K562 (cell line): ENCODE measurements around the gene FBLIM1. TPM values are rescaled to one million over a fixed set of nuclear protein-coding genes. Genes with fewer than 3 reads are reported as not detected.
A peak's percentile ranks its signal among the peaks of the same experiment; 100 is the strongest.

Experiments
- ATAC-seq: fragments of 200-7000 bp; cut with Tn5 transposase; 3 replicates; pipeline ENCODE4 v1.9.1; 2020; ENCODE audit warnings: moderate library complexity
- BruUV-seq: library from RNA; stranded (reverse); fragments of 400-500 nt; replicated peaks from 2 replicates; lab custom pipeline; 2021; lab: Mats Ljungman, UMichigan
- CTCF ChIA-PET: fragments of 300-600 bp; formaldehyde crosslinking; extraction: SDS; loops from one replicate; lab custom pipeline; 2021; ENCODE audit warnings: low intra/inter-chr PET ratio; lab: Yijun Ruan, JAX
- POLR2A ChIA-PET: fragments of 300-600, 350-650 bp; sonication (Branson Sonifier 250); formaldehyde crosslinking; extraction: SDS; loops from one replicate; lab custom pipeline; 2021; ENCODE audit warnings: antibody characterized with exemption, inconsistent platforms; lab: Yijun Ruan, JAX
- DNase-seq, 4 experiments: peaks; one replicate each; pipeline versions ENCODE4 v3.0.0 to v3.0.0-alpha.2; 2011 to 2018; ENCODE audit warnings: low spot score in 3 of 4, mixed read lengths in 3 of 4; ENCODE audit errors: extremely low read depth in 1 of 4
- FAIRE-seq: peaks from 2 replicates; lab custom pipeline; 2011; peaks lifted over from hg19 to GRCh38; lab: Jason Lieb, UNC
- H2AFZ ChIP-seq: 2 replicates; pipeline ENCODE4 v1.6.0; 2011; ENCODE audit warnings: low read depth, low read length, control low read depth, inconsistent platforms
- H3K27ac ChIP-seq: fragments of 200-600 bp; 3 replicates; pipeline ENCODE4 v1.8.0; 2011; ENCODE audit warnings: low read depth, mild to moderate bottlenecking, control low read depth, inconsistent platforms, low read length, moderate library complexity, mixed read lengths; ENCODE audit errors: extremely low read depth
- H3K27me3 ChIP-seq, 2 experiments: fragments of 300-600 bp in 1 of 2; 2 replicates in 1 of 2; 3 replicates in 1 of 2; pipeline versions ENCODE4 v1.6.0 to v1.8.0; 2011; ENCODE audit warnings: inconsistent platforms in 2 of 2, low read length in 2 of 2, mild to moderate bottlenecking in 1 of 2, mixed read lengths in 1 of 2, moderate library complexity in 1 of 2; ENCODE audit not compliant: control insufficient read depth in 2 of 2, insufficient read depth in 2 of 2
- H3K36me3 ChIP-seq: fragments of 300-600 bp; 3 replicates; pipeline ENCODE4 v1.8.0; 2011; ENCODE audit warnings: mild to moderate bottlenecking, low read length, inconsistent platforms; ENCODE audit not compliant: control insufficient read depth, insufficient read depth
- H3K4me1 ChIP-seq, 2 experiments: fragments of 200-600 bp in 1 of 2; replicated peaks in 1 of 2; 2 replicates in 1 of 2; 3 replicates in 1 of 2; pipeline versions ENCODE4 v1.5.1 to v1.8.0; 2011; ENCODE audit warnings: inconsistent platforms in 2 of 2, low read length in 2 of 2, mild to moderate bottlenecking in 1 of 2, mixed read lengths in 1 of 2, moderate library complexity in 1 of 2; ENCODE audit not compliant: control insufficient read depth in 2 of 2, insufficient read depth in 2 of 2
- H3K4me2 ChIP-seq: 2 replicates; pipeline ENCODE4 v1.6.1; 2011; ENCODE audit warnings: low read length, control low read depth, inconsistent platforms, mixed read lengths; ENCODE audit not compliant: insufficient read depth
- H3K4me3 ChIP-seq: fragments of 200-600 bp; sonication (generic), shearing (Covaris generic); 2 replicates; pipeline ENCODE4 v1.5.1; 2016; ENCODE audit warnings: control low read depth, inconsistent platforms
- H3K79me2 ChIP-seq: fragments of 200-600 bp; 3 replicates; pipeline ENCODE4 v1.8.0; 2011; ENCODE audit warnings: low read length, inconsistent platforms; ENCODE audit not compliant: control insufficient read depth, insufficient read depth
- H3K9ac ChIP-seq, 2 experiments: 2 replicates each; pipeline versions ENCODE4 v1.6.0 to v1.6.1; 2011; ENCODE audit warnings: low read depth in 2 of 2, low read length in 2 of 2, control low read depth in 1 of 2, inconsistent platforms in 1 of 2, mild to moderate bottlenecking in 1 of 2, mixed read lengths in 1 of 2; ENCODE audit not compliant: insufficient read depth in 1 of 2
- H3K9me1 ChIP-seq: one replicate; pipeline ENCODE4 v1.6.0; 2011; ENCODE audit warnings: inconsistent platforms, mild to moderate bottlenecking, low read length, moderate library complexity; ENCODE audit not compliant: control insufficient read depth, insufficient read depth
- H3K9me3 ChIP-seq: replicated peaks from 2 replicates; pipeline ENCODE4 v1.5.1; 2011; ENCODE audit warnings: low read depth, low read length, inconsistent platforms; ENCODE audit not compliant: control insufficient read depth, insufficient read depth
- H4K20me1 ChIP-seq: replicated peaks from 2 replicates; pipeline ENCODE4 v1.6.1; 2011; ENCODE audit warnings: low read length, inconsistent platforms, mixed read lengths; ENCODE audit not compliant: control insufficient read depth, insufficient read depth
- ADNP ChIP-seq: fragments of 200-800 bp; sonication (Bioruptor generic); IDR thresholded peaks from 2 replicates; pipeline ENCODE4 v1.6.1; 2016; ENCODE audit warnings: missing genetic modification characterization, missing compliant biosample characterization
- BCOR ChIP-seq: fragments of 450-650 bp; IDR thresholded peaks from 2 replicates; pipeline ENCODE4 v1.6.1; 2016
- BRF1 ChIP-seq: IDR thresholded peaks from 3 replicates; pipeline ENCODE4 v1.6.1; 2011; ENCODE audit warnings: borderline replicate concordance, mild to moderate bottlenecking; ENCODE audit not compliant: insufficient read length; ENCODE audit errors: extremely low read depth
- CLOCK ChIP-seq: fragments of 250-450 bp; sonication (Bioruptor Pico); IDR thresholded peaks from 2 replicates; pipeline ENCODE4 v1.4.0; 2020; ENCODE audit warnings: mild to moderate bottlenecking, moderate library complexity, borderline replicate concordance
- DNMT1 ChIP-seq: fragments of 450-650 bp; IDR thresholded peaks from 2 replicates; pipeline ENCODE4 v1.6.1; 2016; ENCODE audit warnings: antibody characterized with exemption, mild to moderate bottlenecking
- FOXK1 ChIP-seq: sonication (generic); formaldehyde crosslinking; IDR thresholded peaks from 2 replicates; pipeline ENCODE4 v1.8.0; 2022; ENCODE audit warnings: missing genetic modification reagents, mild to moderate bottlenecking, borderline replicate concordance
- GATA2 ChIP-seq: sonication (generic); formaldehyde crosslinking; IDR thresholded peaks from 2 replicates; pipeline ENCODE4 v1.4.0; 2020; ENCODE audit warnings: mild to moderate bottlenecking, missing genetic modification reagents
- KDM1A ChIP-seq, 2 experiments: fragments of 450-650 bp; IDR thresholded peaks; 2 replicates each; pipeline ENCODE4 v1.6.1; 2016; ENCODE audit warnings: mild to moderate bottlenecking in 2 of 2
- RBM25 ChIP-seq: fragments of 200-400 bp; formaldehyde crosslinking; IDR thresholded peaks from 2 replicates; pipeline ENCODE4 v1.6.1; 2018; ENCODE audit warnings: low read length, low read depth, moderate library complexity; ENCODE audit not compliant: severe bottlenecking
- ZNF121 ChIP-seq: sonication (generic); formaldehyde crosslinking; conservative IDR thresholded peaks from 2 replicates; pipeline ENCODE4 v1.8.0; 2022; ENCODE audit warnings: missing genetic modification reagents
- ZNF197 ChIP-seq: fragments of 200-800 bp; sonication (Bioruptor generic); IDR thresholded peaks from 2 replicates; pipeline ENCODE4 v1.6.1; 2016; ENCODE audit warnings: low read depth, missing genetic modification characterization, missing compliant biosample characterization
- WGBS: fragments of 100-300 bp; shearing (Covaris generic); methylation state at CpG from one replicate; pipeline ENCODE4 v1.1.6; 2016; ENCODE audit warnings: low coverage, mixed read lengths; ENCODE audit not compliant: insufficient coverage; ENCODE audit errors: missing lambda C conversion rate; 5-methylcytosine and 5-hydroxymethylcytosine counted together
- in situ Hi-C: fragments of 300-500 bp; cut with MboI; formaldehyde crosslinking; loops from 4 replicates; pipeline ENCODE4 v1.15.0; 2018; ENCODE audit warnings: inconsistent platforms, mixed read lengths
- intact Hi-C: fragments of 100-400 bp; cut with micrococcal nuclease; formaldehyde crosslinking; loops from 2 replicates; pipeline ENCODE4 v1.14.2; 2022
- polyA plus RNA-seq, 8 experiments: library from polyadenylated mRNA; depleted of rRNA in 4 of 8; stranded (reverse) in 5 of 8; unstranded in 3 of 8; fragments of >200 nt; fragmentation: Nextera tagmentation in 2 of 8; fragmentation: Illumina TruSeq in 1 of 8; extraction: Ambion mirVana in 2 of 8; extraction: Trizol in 1 of 8; gene quantifications; 2 replicates each; pipeline versions ENCODE4 v1.2.1 to v1.2.3, GENCODE V29; 2011 to 2014; ENCODE audit warnings: inconsistent platforms in 1 of 8, missing spikeins in 1 of 8
- total RNA-seq, 7 experiments: library from RNA; depleted of rRNA in 6 of 7; stranded (reverse); fragments of >200 nt in 6 of 7; fragmentation: Illumina TruSeq in 2 of 7; extraction: Trizol in 2 of 7; gene quantifications; 2 replicates each; pipeline versions ENCODE4 v1.2.1 to v1.2.3, GENCODE V29; 2011 to 2021; ENCODE audit warnings: low replicate concordance in 1 of 7

The FBLIM1 gene
- total and polyA plus RNA-seq, 9 of the 15 experiments (the other 6 are each of a cell fraction or from before 2014, with no cell fraction given), result 0.14 to 0.24 TPM; not detected in 7

- POLR2A ChIA-PET, result interaction anchor here (0.6 kb wide), 1 partner anchor 186 kb away, joined by 3 read pairs; no protein-coding TSS in a partner anchor
- no peaks in the 10 kb centered on the region; the same call in 1 of the 2 replicates for H3K9me3 ChIP-seq
- H3K79me2 ChIP-seq, result no peaks in the 10 kb centered on the region
- H3K9me1 ChIP-seq, result no peaks in the 10 kb centered on the region
- WGBS, result 8% methylated on average over 14 of the region's 14 CpGs
- no peak for DNase-seq
- no peaks in the 10 kb centered on the region for H3K36me3 ChIP-seq
- ATAC-seq, result no peak
- TF ChIP-seq ZNF121 (0 out of 2 replicates have a peak, but pooled peaks have one; percentile 6), GATA2 (CRISPR knock-in tag) (no peak), BCOR (peak; percentile 71; the same call in 1 of the 2 replicates), ADNP (tag) (peak; percentile 75), RBM25 (peak; percentile 73), BRF1 (no peak), ZNF197 (CRISPR knock-in tag) (no peak), DNMT1 (no peak), FOXK1 (CRISPR knock-in tag) (no peak), CLOCK (CRISPR knock-in tag) (no peak), KDM1A (IDR thresholded peaks at IDR 0.05) (peak; percentile 22 to 38; a peak in 1 of 4 replicates)
- TF ChIP-seq, all 486 proteins: peak for 5
- BruUV-seq, result no TSS peak
- FAIRE-seq, result no peak
- CTCF ChIA-PET, result no interaction called here
- Histone ChIP-seq H4K20me1 (0 out of 2 replicates have a peak, but pooled peaks cover 1% of the 10 kb centered on the region), H3K27me3 (peaks cover 27 to 65% of the 10 kb centered on the region in 2 experiments), H3K9ac (no peak overlapping the region), H2AFZ (no peak overlapping the region), H3K4me1 (peaks cover 0 to 10% of the 10 kb centered on the region in 2 experiments; a peak in 3 of 5 replicates), H3K27ac (no peak overlapping the region), H3K4me3 (no peak overlapping the region), H3K4me2 (no peak overlapping the region)
- in situ Hi-C loops, result no loop called here
- intact Hi-C loops, result no loop called here
These were observed 11.8 kb downstream of the FBLIM1 start for GRCh38 chr1:15770313-15770962.
